Muscle of leg (tissue), 11 donors: Measurements from ENCODE around the gene GPR21. TPM values are rescaled to one million over a fixed set of nuclear protein-coding genes. Genes with fewer than 3 reads are reported as not detected.

Source experiments
- DNase-seq: peaks from one replicate; pipeline ENCODE4 v3.0.0; 2013
- H3K27ac ChIP-seq: one replicate; pipeline ENCODE4 v1.5.1; 2013; ENCODE audit warnings: mild to moderate bottlenecking, low read length, control low read depth
- H3K27me3 ChIP-seq: one replicate; pipeline ENCODE4 v1.6.1; 2013; ENCODE audit warnings: low read length; ENCODE audit not compliant: control insufficient read depth, insufficient read depth
- H3K36me3 ChIP-seq: one replicate; pipeline ENCODE4 v1.6.1; 2013; ENCODE audit warnings: low read length; ENCODE audit not compliant: control insufficient read depth, insufficient read depth
- H3K4me1 ChIP-seq: one replicate; pipeline ENCODE4 v1.6.1; 2013; ENCODE audit warnings: low read length; ENCODE audit not compliant: control insufficient read depth, insufficient read depth
- H3K4me3 ChIP-seq: one replicate; pipeline ENCODE4 v1.5.1; 2013; ENCODE audit warnings: low read length, control low read depth
- H3K9me3 ChIP-seq: replicated peaks from 2 replicates; pipeline ENCODE4 v1.6.1; 2013; ENCODE audit warnings: low read depth, low read length; ENCODE audit not compliant: control insufficient read depth
- WGBS: methylation state at CpG from one replicate; pipeline ENCODE4 v1.1.5; 2013; ENCODE audit warnings: missing lambda C conversion rate; ENCODE audit not compliant: insufficient coverage; 5-methylcytosine and 5-hydroxymethylcytosine counted together
- polyA plus RNA-seq, 8 donors: library from polyadenylated mRNA; unstranded; fragments of 120-200 nt; gene quantifications; one replicate each; pipeline versions ENCODE4 v1.2.1 to v1.2.3, GENCODE V29; 2013; ENCODE audit warnings: inconsistent platforms in 1 of 8, low replicate concordance in 1 of 8; ENCODE audit not compliant: insufficient read length in 8 of 8, insufficient read depth in 1 of 8
- total RNA-seq: library from RNA; stranded (reverse); fragments of 120-200 nt; gene quantifications from one replicate; pipeline ENCODE4 v1.2.4, GENCODE V29; 2013

Gene GPR21
- total and polyA plus RNA-seq, 9 donors: 0.24 to 0.66 (median 0.38) TPM; not detected in 4

- Histone ChIP-seq H3K36me3 (peaks cover 18% of the 10 kb centered on the region), H3K4me1 (peaks cover 5% of the 10 kb centered on the region), H3K4me3 (no peak overlapping the region), H3K27ac (peak overlapping the region; percentile 75), H3K9me3 (no peaks in the 10 kb centered on the region), H3K27me3 (no peaks in the 10 kb centered on the region)
- no CpG with 5 or more reads among the region's 1 CpG for WGBS
- peak; percentile 72 for DNase-seq
Observed at GRCh38 chr9:123073991-123074422, 40.5 kb downstream of the GPR21 start.

- 25% methylated on average over 1 of the region's 3 CpGs for WGBS
- Histone ChIP-seq H3K9me3 (no peaks in the 10 kb centered on the region), H3K4me3 (no peak overlapping the region), H3K4me1 (peaks cover 5% of the 10 kb centered on the region), H3K27me3 (no peaks in the 10 kb centered on the region), H3K27ac (peak overlapping the region; percentile 75), H3K36me3 (peaks cover 22% of the 10 kb centered on the region)
- peak; percentile 45 for DNase-seq
Observed at GRCh38 chr9:123074628-123075027, 41.2 kb downstream of the GPR21 start.

- H3K27me3 ChIP-seq: no peaks in the 10 kb centered on the region
- WGBS: 100% methylated on average over 1 of the region's 3 CpGs
- no peak overlapping the region for H3K4me3 ChIP-seq
- H3K9me3 ChIP-seq: no peaks in the 10 kb centered on the region
- H3K36me3 ChIP-seq: peaks cover 46% of the 10 kb centered on the region
- DNase-seq: no peak
- no peak overlapping the region for H3K27ac ChIP-seq
- H3K4me1 ChIP-seq: no peaks in the 10 kb centered on the region
Observed at GRCh38 chr9:123080444-123080843, 47.0 kb downstream of the GPR21 start.

GRCh38 chr9:123081824-123082223, 48.4 kb downstream of the GPR21 start:
- Histone ChIP-seq H3K36me3 (peaks cover 48% of the 10 kb centered on the region), H3K27ac (no peak overlapping the region), H3K9me3 (no peaks in the 10 kb centered on the region), H3K4me3 (no peak overlapping the region), H3K27me3 (no peaks in the 10 kb centered on the region), H3K4me1 (no peaks in the 10 kb centered on the region)
- WGBS: no CpG with 5 or more reads among the region's 2 CpGs
- DNase-seq: peak; percentile 51

DNA sequence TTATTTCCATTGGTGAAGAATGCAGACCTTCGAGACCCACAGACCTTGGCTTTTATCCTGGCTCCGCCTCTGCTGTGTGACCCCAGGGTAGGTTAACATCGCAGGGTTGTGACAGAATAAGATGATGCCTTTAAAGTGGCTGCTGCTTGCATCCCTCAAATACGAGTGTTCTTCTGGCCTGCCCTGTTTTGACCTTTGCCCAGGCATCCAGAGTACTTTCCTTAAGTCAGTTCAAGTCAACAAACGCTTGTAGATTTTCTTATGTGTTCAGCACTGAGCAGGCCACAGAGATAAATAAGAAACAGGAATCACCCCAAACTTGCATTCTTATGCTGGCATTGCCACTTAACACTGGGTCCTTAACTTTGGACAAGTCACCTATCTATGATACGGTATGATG, 50.2 kb downstream of the GPR21 start:
- Histone ChIP-seq H3K4me3 (no peak overlapping the region), H3K27ac (no peak overlapping the region), H3K27me3 (no peaks in the 10 kb centered on the region), H3K36me3 (peaks cover 50% of the 10 kb centered on the region), H3K4me1 (no peaks in the 10 kb centered on the region), H3K9me3 (no peaks in the 10 kb centered on the region)
- no peak for DNase-seq
- WGBS: 95% methylated on average over 3 of the region's 6 CpGs

GRCh38 chr9:123084256-123084655, 50.8 kb downstream of the GPR21 start:
- 78% methylated on average over 1 of the region's 1 CpG for WGBS
- Histone ChIP-seq H3K36me3 (peaks cover 52% of the 10 kb centered on the region), H3K27ac (no peak overlapping the region), H3K9me3 (no peaks in the 10 kb centered on the region), H3K4me3 (no peak overlapping the region), H3K4me1 (no peaks in the 10 kb centered on the region), H3K27me3 (no peaks in the 10 kb centered on the region)
- no peak for DNase-seq

Other genes with a start within 250 kb of the GPR21 start
- gene OR5C1, start 244.7 kb upstream of the GPR21 start, total RNA-seq: not detected
- gene OR5C1, start 244.7 kb upstream of the GPR21 start, polyA plus RNA-seq: not detected
- not detected for gene OR1K1, start 233.5 kb upstream of the GPR21 start, total RNA-seq
- gene OR1K1, start 233.5 kb upstream of the GPR21 start, polyA plus RNA-seq: not detected
- 18.0 TPM for gene PDCL, start 205.1 kb upstream of the GPR21 start, total RNA-seq
- 10 to 100 TPM; 15.2 to 24.2 (median 18.5) TPM for gene PDCL, start 205.1 kb upstream of the GPR21 start, polyA plus RNA-seq
- 40.4 TPM for gene RC3H2, start 128.3 kb upstream of the GPR21 start, total RNA-seq
- gene RC3H2, start 128.3 kb upstream of the GPR21 start, polyA plus RNA-seq: 10 to 100 TPM; 18.0 to 30.9 (median 27.6) TPM
- 9.0 TPM for gene ZBTB6, start 120.3 kb upstream of the GPR21 start, total RNA-seq
- 10 to 100 TPM in 3 of 8 donors, 1 to 10 TPM in 5; 7.8 to 11.7 (median 9.8) TPM for gene ZBTB6, start 120.3 kb upstream of the GPR21 start, polyA plus RNA-seq
- gene ZBTB26, start 102.2 kb upstream of the GPR21 start, total RNA-seq: 6.2 TPM
- 1 to 10 TPM; 6.6 to 8.0 (median 7.5) TPM for gene ZBTB26, start 102.2 kb upstream of the GPR21 start, polyA plus RNA-seq
- gene RABGAP1, start 92.6 kb upstream of the GPR21 start, total RNA-seq: 30.2 TPM
- 10 to 100 TPM; 29.6 to 40.5 (median 31.7) TPM for gene RABGAP1, start 92.6 kb upstream of the GPR21 start, polyA plus RNA-seq
- 11.8 TPM for gene STRBP, start 234.9 kb downstream of the GPR21 start, total RNA-seq
- gene STRBP, start 234.9 kb downstream of the GPR21 start, polyA plus RNA-seq: 10 to 100 TPM in 2 of 8 donors, 1 to 10 TPM in 6; 8.2 to 14.3 (median 9.2) TPM